Trophoblast cell (in vitro differentiated cells and primary cell): ENCODE results near the gene FOXRED1.
A peak's percentile ranks its signal among the peaks of the same experiment; 100 is the strongest.

Source experiments
- DNase-seq, 2 donors: peaks; one replicate each; pipeline ENCODE4 v3.0.0-alpha.2; 2016
- H2AFZ ChIP-seq: 2 replicates; pipeline ENCODE4 v1.6.1; 2013; ENCODE audit warnings: low read length, moderate library complexity, mild to moderate bottlenecking; ENCODE audit not compliant: insufficient read depth, poor library complexity
- H2AK5ac ChIP-seq: 2 replicates; pipeline ENCODE4 v1.6.1; 2013; ENCODE audit warnings: mild to moderate bottlenecking, low read length
- H2BK120ac ChIP-seq: 2 replicates; pipeline ENCODE4 v1.6.1; 2013; ENCODE audit warnings: low read length, mild to moderate bottlenecking, moderate library complexity; ENCODE audit not compliant: insufficient read depth, poor library complexity
- H2BK12ac ChIP-seq: 2 replicates; pipeline ENCODE4 v1.6.1; 2013; ENCODE audit warnings: mild to moderate bottlenecking, low read length, moderate library complexity
- H2BK5ac ChIP-seq: 2 replicates; pipeline ENCODE4 v1.6.1; 2013; ENCODE audit warnings: low read length, low read depth, moderate library complexity, mild to moderate bottlenecking; ENCODE audit not compliant: poor library complexity
- H3K14ac ChIP-seq: 2 replicates; pipeline ENCODE4 v1.6.1; 2013; ENCODE audit warnings: mild to moderate bottlenecking, low read length
- H3K18ac ChIP-seq: 2 replicates; pipeline ENCODE4 v1.6.1; 2013; ENCODE audit warnings: mild to moderate bottlenecking, low read length
- H3K23ac ChIP-seq: 2 replicates; pipeline ENCODE4 v1.6.1; 2013; ENCODE audit warnings: low read length
- H3K27ac ChIP-seq: 2 replicates; pipeline ENCODE4 v1.5.1; 2013; ENCODE audit warnings: low read depth, mild to moderate bottlenecking, inconsistent platforms, low read length, moderate library complexity
- H3K27me3 ChIP-seq: 2 replicates; pipeline ENCODE4 v1.6.1; 2013; ENCODE audit warnings: inconsistent platforms, mild to moderate bottlenecking, low read length, moderate library complexity; ENCODE audit not compliant: insufficient read depth
- H3K36me3 ChIP-seq, 2 experiments: 1 replicate in 1 of 2; 2 replicates in 1 of 2; pipeline ENCODE4 v1.6.1; 2013; ENCODE audit warnings: low read length in 2 of 2, mild to moderate bottlenecking in 2 of 2, moderate library complexity in 1 of 2; ENCODE audit not compliant: insufficient read depth in 2 of 2, control insufficient read depth in 1 of 2
- H3K4ac ChIP-seq: 2 replicates; pipeline ENCODE4 v1.6.1; 2013; ENCODE audit warnings: low read depth, mild to moderate bottlenecking, low read length, moderate library complexity
- H3K4me1 ChIP-seq, 2 experiments: 1 replicate in 1 of 2; 2 replicates in 1 of 2; pipeline ENCODE4 v1.6.1; 2013; ENCODE audit warnings: low read length in 2 of 2, mild to moderate bottlenecking in 2 of 2, moderate library complexity in 1 of 2; ENCODE audit not compliant: insufficient read depth in 2 of 2, control insufficient read depth in 1 of 2
- H3K4me2 ChIP-seq: 2 replicates; pipeline ENCODE4 v1.6.1; 2013; ENCODE audit warnings: inconsistent platforms, mild to moderate bottlenecking, low read length, moderate library complexity
- H3K4me3 ChIP-seq: 2 replicates; pipeline ENCODE4 v1.5.1; 2013; ENCODE audit warnings: mild to moderate bottlenecking, low read depth, low read length, inconsistent platforms
- H3K79me1 ChIP-seq: one replicate; pipeline ENCODE4 v1.6.1; 2013; ENCODE audit warnings: low read length
- H3K79me2 ChIP-seq: 2 replicates; pipeline ENCODE4 v1.6.1; 2013; ENCODE audit warnings: low read length, mild to moderate bottlenecking; ENCODE audit not compliant: control insufficient read depth, insufficient read depth, poor library complexity
- H3K9ac ChIP-seq: 2 replicates; pipeline ENCODE4 v1.6.1; 2013; ENCODE audit warnings: mild to moderate bottlenecking, low read length
- H3K9me3 ChIP-seq: 2 replicates; pipeline ENCODE4 v1.6.1; 2013; ENCODE audit warnings: low read depth, mild to moderate bottlenecking, control low read depth, inconsistent platforms, low read length; ENCODE audit not compliant: insufficient read depth
- H4K12ac ChIP-seq: 2 replicates; pipeline ENCODE4 v1.6.1; 2013; ENCODE audit warnings: low read depth, mild to moderate bottlenecking, low read length, moderate library complexity
- H4K8ac ChIP-seq: 2 replicates; pipeline ENCODE4 v1.6.1; 2013; ENCODE audit warnings: low read depth, mild to moderate bottlenecking, low read length, moderate library complexity
- H4K91ac ChIP-seq: one replicate; pipeline ENCODE4 v1.6.1; 2013; ENCODE audit warnings: low read depth, mild to moderate bottlenecking, low read length, moderate library complexity
- WGBS: extraction: QIAGEN DNeasy Blood & Tissue Kit; methylation state at CpG from one replicate; pipeline ENCODE4 v1.1.7; 2013; ENCODE audit warnings: missing lambda C conversion rate; ENCODE audit not compliant: insufficient read length, insufficient coverage; ENCODE audit errors: extremely low coverage; 5-methylcytosine and 5-hydroxymethylcytosine counted together

The FOXRED1 gene

GRCh38 chr11:126313826-126314225 lies 44.9 kb downstream of the FOXRED1 start:
- Histone ChIP-seq H3K4me3 (no peak overlapping the region), H3K4me1 (peaks cover 12 to 14% of the 10 kb centered on the region in 2 experiments), H3K36me3 (no peaks in the 10 kb centered on the region), H3K27ac (no peak overlapping the region), H2BK120ac (no peak overlapping the region), H3K18ac (no peak overlapping the region), H3K9ac (no peak overlapping the region), H4K12ac (no peak overlapping the region), H2BK12ac (no peak overlapping the region), H2AFZ (no peak overlapping the region), H4K8ac (no peak overlapping the region), H3K9me3 (no peaks in the 10 kb centered on the region), H4K91ac (no peak overlapping the region), H3K23ac (no peak overlapping the region), H3K79me1 (peaks cover 7% of the 10 kb centered on the region), H2AK5ac (no peak overlapping the region), H3K4me2 (no peak overlapping the region), H3K4ac (no peak overlapping the region), H3K14ac (no peak overlapping the region), H2BK5ac (no peak overlapping the region), H3K79me2 (peaks cover 2% of the 10 kb centered on the region), H3K27me3 (no peaks in the 10 kb centered on the region)
- no CpG with 5 or more reads among the region's 5 CpGs for WGBS
- no peak for DNase-seq

- Histone ChIP-seq H3K27me3 (no peaks in the 10 kb centered on the region), H4K12ac (no peak overlapping the region), H3K79me2 (peaks cover 2% of the 10 kb centered on the region), H2BK5ac (no peak overlapping the region), H3K4ac (no peak overlapping the region), H4K8ac (no peak overlapping the region), H2BK12ac (peak overlapping the region; percentile 63), H2BK120ac (no peak overlapping the region), H3K18ac (no peak overlapping the region), H3K4me2 (no peak overlapping the region), H3K9me3 (no peaks in the 10 kb centered on the region), H3K23ac (no peak overlapping the region), H3K9ac (no peak overlapping the region), H3K4me1 (peaks cover 15 to 19% of the 10 kb centered on the region in 2 experiments), H3K36me3 (no peaks in the 10 kb centered on the region), H3K27ac (no peak overlapping the region), H3K4me3 (no peak overlapping the region), H2AK5ac (no peak overlapping the region), H4K91ac (no peak overlapping the region), H3K14ac (no peak overlapping the region), H3K79me1 (peaks cover 7% of the 10 kb centered on the region), H2AFZ (no peak overlapping the region)
- DNase-seq = no peak
- WGBS = no CpG with 5 or more reads among the region's 1 CpG
Measured at GRCh38 chr11:126317432-126317755, 48.4 kb downstream of the FOXRED1 start.

GRCh38 chr11:126317756-126318573 lies 49.0 kb downstream of the FOXRED1 start:
- no peak overlapping the region for H3K23ac ChIP-seq
- no peaks in the 10 kb centered on the region for H3K9me3 ChIP-seq
- no peak for DNase-seq
- no peak overlapping the region for H4K12ac ChIP-seq
- peak overlapping the region; percentile 26 for H3K18ac ChIP-seq
- peak overlapping the region; percentile 28 for H4K91ac ChIP-seq
- no peak overlapping the region for H3K9ac ChIP-seq
- H2AK5ac ChIP-seq = peak overlapping the region; percentile 32
- no peaks in the 10 kb centered on the region for H3K36me3 ChIP-seq
- H3K4me2 ChIP-seq = no peak overlapping the region
- peaks cover 7% of the 10 kb centered on the region for H3K79me1 ChIP-seq
- H3K14ac ChIP-seq = peak overlapping the region; percentile 27
- H3K4me1 ChIP-seq = peaks cover 15 to 19% of the 10 kb centered on the region in 2 experiments
- H2BK120ac ChIP-seq = peak overlapping the region; percentile 50
- H3K27ac ChIP-seq = peak overlapping the region; percentile 68
- WGBS = no CpG with 5 or more reads among the region's 14 CpGs
- peak overlapping the region; percentile 18 for H4K8ac ChIP-seq
- peak overlapping the region; percentile 13 for H2BK5ac ChIP-seq
- no peak overlapping the region for H3K4ac ChIP-seq
- H2BK12ac ChIP-seq = peak overlapping the region; percentile 63
- peak overlapping the region; percentile 19 for H2AFZ ChIP-seq
- H3K27me3 ChIP-seq = no peaks in the 10 kb centered on the region
- H3K79me2 ChIP-seq = peaks cover 2% of the 10 kb centered on the region
- no peak overlapping the region for H3K4me3 ChIP-seq

- Histone ChIP-seq H3K36me3 (no peaks in the 10 kb centered on the region), H4K8ac (peak overlapping the region; percentile 18), H3K23ac (no peak overlapping the region), H3K4me1 (peaks cover 15 to 19% of the 10 kb centered on the region in 2 experiments), H3K27me3 (no peaks in the 10 kb centered on the region), H3K79me1 (peaks cover 7% of the 10 kb centered on the region), H4K12ac (no peak overlapping the region), H2BK120ac (peak overlapping the region; percentile 50), H2AFZ (peak overlapping the region; percentile 5), H3K4ac (no peak overlapping the region), H4K91ac (peak overlapping the region; percentile 58), H2AK5ac (peak overlapping the region; percentile 32), H3K9ac (no peak overlapping the region), H2BK5ac (peak overlapping the region; percentile 13), H3K18ac (peak overlapping the region; percentile 26), H3K4me2 (no peak overlapping the region), H3K79me2 (peaks cover 2% of the 10 kb centered on the region), H3K9me3 (no peaks in the 10 kb centered on the region), H3K14ac (peak overlapping the region; percentile 14), H3K27ac (peak overlapping the region; percentile 68), H2BK12ac (peak overlapping the region; percentile 13), H3K4me3 (peak overlapping the region; percentile 32)
- no peak for DNase-seq
- WGBS = no CpG with 5 or more reads among the region's 9 CpGs
Measured at GRCh38 chr11:126318574-126319373, 49.8 kb downstream of the FOXRED1 start.
